ENCODE results near the gene RBM47. TPM values are rescaled to one million over a fixed set of nuclear protein-coding genes. Genes with fewer than 3 reads are reported as not detected.

RBM47 gene
- total RNA-seq, 2 donors from 2014 or later = 4.4 to 13.7 TPM

DNA sequence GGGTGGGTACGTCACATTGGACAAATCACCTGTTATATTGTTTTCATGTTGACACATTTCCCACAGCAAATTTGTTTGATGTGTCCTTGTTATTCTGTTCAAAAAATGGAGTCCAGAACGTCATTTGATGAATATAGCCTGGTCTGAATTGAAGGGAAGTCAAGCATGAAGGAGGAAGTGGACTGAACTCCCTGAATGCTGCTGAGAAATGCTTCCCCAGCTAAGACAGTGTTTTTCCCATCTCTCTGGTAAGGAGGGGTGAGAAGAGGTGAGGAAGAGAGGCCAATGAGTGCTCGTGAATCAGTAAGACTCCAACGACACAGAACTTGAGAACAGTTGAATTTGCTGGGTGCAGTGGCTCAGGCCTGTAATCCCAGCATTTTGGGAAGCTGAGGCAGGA is 127.4 kb downstream of the RBM47 start:
- Histone ChIP-seq H3K9me3 (no peaks in the 10 kb centered on the region), H3K36me3 (no peaks in the 10 kb centered on the region), H3K27ac (no peak overlapping the region), H3K4me1 (no peaks in the 10 kb centered on the region), H3K27me3 (no peaks in the 10 kb centered on the region), H3K4me3 (no peak overlapping the region)
- TF ChIP-seq, protein P1, sequence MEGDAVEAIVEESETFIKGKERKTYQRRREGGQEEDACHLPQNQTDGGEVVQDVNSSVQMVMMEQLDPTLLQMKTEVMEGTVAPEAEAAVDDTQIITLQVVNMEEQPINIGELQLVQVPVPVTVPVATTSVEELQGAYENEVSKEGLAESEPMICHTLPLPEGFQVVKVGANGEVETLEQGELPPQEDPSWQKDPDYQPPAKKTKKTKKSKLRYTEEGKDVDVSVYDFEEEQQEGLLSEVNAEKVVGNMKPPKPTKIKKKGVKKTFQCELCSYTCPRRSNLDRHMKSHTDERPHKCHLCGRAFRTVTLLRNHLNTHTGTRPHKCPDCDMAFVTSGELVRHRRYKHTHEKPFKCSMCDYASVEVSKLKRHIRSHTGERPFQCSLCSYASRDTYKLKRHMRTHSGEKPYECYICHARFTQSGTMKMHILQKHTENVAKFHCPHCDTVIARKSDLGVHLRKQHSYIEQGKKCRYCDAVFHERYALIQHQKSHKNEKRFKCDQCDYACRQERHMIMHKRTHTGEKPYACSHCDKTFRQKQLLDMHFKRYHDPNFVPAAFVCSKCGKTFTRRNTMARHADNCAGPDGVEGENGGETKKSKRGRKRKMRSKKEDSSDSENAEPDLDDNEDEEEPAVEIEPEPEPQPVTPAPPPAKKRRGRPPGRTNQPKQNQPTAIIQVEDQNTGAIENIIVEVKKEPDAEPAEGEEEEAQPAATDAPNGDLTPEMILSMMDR (IDR thresholded peaks at IDR 0.05) = no peak
- no peak for DNase-seq (ENCODE audit: low spot score)

DNA sequence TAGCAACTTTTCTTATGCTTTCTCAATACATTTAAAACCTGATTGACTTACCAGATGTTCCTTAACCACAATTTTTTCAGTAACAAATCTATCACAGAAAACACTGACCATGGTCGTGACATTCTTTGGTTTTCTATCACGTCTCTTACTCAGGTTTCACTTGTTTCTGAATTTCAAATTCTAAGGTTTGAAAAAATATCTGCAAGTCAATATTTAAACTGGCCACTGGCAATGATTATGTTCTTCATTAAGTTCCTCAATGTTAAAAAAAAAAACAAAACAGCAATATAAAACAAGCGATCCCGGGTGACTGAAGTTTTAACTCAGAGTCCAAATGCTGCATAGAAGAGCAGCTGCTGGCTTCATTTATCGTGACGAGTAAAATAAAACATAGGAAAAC is 128.9 kb downstream of the RBM47 start:
- no peak overlapping the region for H3K27ac ChIP-seq
- H3K36me3 ChIP-seq = no peaks in the 10 kb centered on the region
- no peak overlapping the region for H3K4me3 ChIP-seq
- no peaks in the 10 kb centered on the region for H3K9me3 ChIP-seq
- TF ChIP-seq, protein P1 (IDR thresholded peaks at IDR 0.05) = no peak
- DNase-seq (ENCODE audit: low spot score) = no peak
- H3K27me3 ChIP-seq = no peaks in the 10 kb centered on the region
- H3K4me1 ChIP-seq = no peaks in the 10 kb centered on the region

DNA sequence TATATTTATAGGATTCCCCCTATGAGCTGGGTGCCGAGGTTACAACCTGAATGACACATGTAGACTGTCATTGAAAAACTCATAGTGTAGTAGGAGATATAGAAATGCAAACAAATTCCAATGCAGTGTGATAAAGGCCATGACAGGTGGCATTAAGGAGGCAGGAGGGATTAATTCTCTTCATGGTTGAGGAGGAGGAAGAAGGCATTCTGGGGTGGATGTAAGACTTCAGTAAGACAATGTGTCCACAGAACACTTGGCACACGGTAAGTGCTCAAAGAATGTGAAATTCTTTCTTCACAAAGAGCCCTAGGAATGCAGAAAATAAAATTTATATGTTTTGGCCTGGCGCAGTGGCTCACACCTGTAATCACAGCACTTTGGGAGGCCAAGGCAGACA is 136.5 kb downstream of the RBM47 start:
- H3K27me3 ChIP-seq = no peaks in the 10 kb centered on the region
- H3K27ac ChIP-seq = no peak overlapping the region
- H3K4me1 ChIP-seq = peaks cover 0 to 11% of the 10 kb centered on the region in 2 donors
- H3K36me3 ChIP-seq = no peaks in the 10 kb centered on the region
- no peaks in the 10 kb centered on the region for H3K9me3 ChIP-seq
- no peak for DNase-seq (ENCODE audit: low spot score)
- H3K4me3 ChIP-seq = no peak overlapping the region
- TF ChIP-seq, protein P1 (IDR thresholded peaks at IDR 0.05) = no peak

DNA sequence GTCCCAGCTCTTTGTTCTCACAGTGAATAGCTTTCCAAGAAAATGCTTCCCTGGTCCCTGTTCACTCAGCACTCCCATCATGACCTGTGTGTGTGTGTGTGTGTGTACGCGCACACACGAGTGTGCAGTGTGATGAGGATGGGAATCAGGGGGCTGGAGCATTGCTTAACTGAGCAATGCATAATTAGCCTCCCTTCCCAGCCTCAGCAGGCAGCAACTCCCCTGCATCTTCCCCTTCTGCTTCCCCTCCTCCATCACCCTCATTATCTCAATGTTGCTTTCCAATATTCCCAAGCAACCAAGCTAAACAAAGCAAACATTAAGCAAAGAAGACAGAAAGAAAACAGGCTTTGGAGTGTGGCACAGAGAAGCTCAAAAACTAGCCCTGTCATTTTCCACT is 137.0 kb downstream of the RBM47 start:
- Histone ChIP-seq H3K4me1 (peaks cover 0 to 11% of the 10 kb centered on the region in 2 donors), H3K4me3 (no peak overlapping the region), H3K9me3 (no peaks in the 10 kb centered on the region), H3K36me3 (no peaks in the 10 kb centered on the region), H3K27ac (no peak overlapping the region), H3K27me3 (no peaks in the 10 kb centered on the region)
- DNase-seq (ENCODE audit: low spot score) = no peak
- TF ChIP-seq, protein P1 (IDR thresholded peaks at IDR 0.05) = no peak

DNA sequence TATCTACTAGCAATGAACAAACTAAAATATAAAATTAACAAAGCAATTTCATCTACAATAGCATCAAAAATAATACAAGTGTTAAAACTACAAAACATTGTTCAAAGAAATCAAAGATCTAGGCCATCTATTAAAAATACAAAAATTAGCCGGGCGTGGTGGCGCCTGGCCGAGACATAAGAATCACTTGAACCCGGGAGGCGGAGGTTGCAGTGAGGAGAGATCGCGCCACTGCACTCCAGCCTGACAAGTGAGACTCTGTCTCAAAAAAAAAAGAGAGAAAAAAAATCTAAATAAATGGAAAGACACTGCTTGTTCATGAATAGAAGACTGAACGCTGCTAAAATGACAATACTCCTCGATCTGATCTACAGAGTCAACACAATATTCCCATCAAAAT is 139.2 kb downstream of the RBM47 start:
- Histone ChIP-seq H3K4me3 (no peak overlapping the region), H3K36me3 (no peaks in the 10 kb centered on the region), H3K27ac (no peak overlapping the region), H3K9me3 (no peaks in the 10 kb centered on the region), H3K27me3 (no peaks in the 10 kb centered on the region), H3K4me1 (peaks cover 0 to 11% of the 10 kb centered on the region in 2 donors)
- DNase-seq (ENCODE audit: low spot score) = no peak
- TF ChIP-seq, protein P1 (IDR thresholded peaks at IDR 0.05) = no peak

DNA sequence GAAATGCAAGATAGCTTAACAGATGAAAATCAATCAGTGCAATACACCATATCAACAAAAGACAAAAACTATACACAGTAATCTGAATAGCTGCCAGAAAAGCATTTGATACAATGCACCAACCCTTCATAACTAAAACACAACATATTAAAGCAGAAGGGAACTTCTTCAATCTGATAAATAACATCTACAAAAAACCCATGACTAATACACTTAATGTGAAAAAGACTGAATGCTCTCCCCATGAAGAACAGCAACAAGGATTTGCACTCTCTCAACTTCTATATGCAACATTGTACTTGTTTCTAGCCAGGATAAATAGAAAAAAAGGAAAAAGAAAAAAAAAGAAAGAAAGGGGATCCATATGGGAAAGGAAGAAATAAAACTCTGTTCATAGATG is 139.7 kb downstream of the RBM47 start:
- Histone ChIP-seq H3K4me3 (no peak overlapping the region), H3K27ac (no peak overlapping the region), H3K27me3 (no peaks in the 10 kb centered on the region), H3K9me3 (no peaks in the 10 kb centered on the region), H3K4me1 (peaks cover 0 to 11% of the 10 kb centered on the region in 2 donors), H3K36me3 (no peaks in the 10 kb centered on the region)
- TF ChIP-seq, protein P1 (IDR thresholded peaks at IDR 0.05) = no peak
- DNase-seq (ENCODE audit: low spot score) = no peak

Measured in right atrium auricular region (tissue), 2 donors.